Astrocyte of the spinal cord (primary cell): Measurements from ENCODE around the gene AHCYL1.

ENCODE experiments used
- DNase-seq: peaks from one replicate; pipeline ENCODE4 v3.0.0; 2011; ENCODE audit warnings: low read depth, low spot score
- H3K4me3 ChIP-seq: 2 replicates; pipeline ENCODE4 v1.5.1; 2011; ENCODE audit warnings: low read depth, mild to moderate bottlenecking, low read length, moderate library complexity
- in situ Hi-C: cut with HindIII; loops from 2 replicates; pipeline ENCODE4 v1.10.0; 2017; ENCODE audit warnings: low sequenced_read_pairs
- TF ChIP-seq, protein P1 (sequence below): IDR thresholded peaks from 2 replicates; pipeline ENCODE4 v1.5.1; 2012; ENCODE audit warnings: low read depth, mild to moderate bottlenecking, low read length, inconsistent platforms

Gene AHCYL1

DNA sequence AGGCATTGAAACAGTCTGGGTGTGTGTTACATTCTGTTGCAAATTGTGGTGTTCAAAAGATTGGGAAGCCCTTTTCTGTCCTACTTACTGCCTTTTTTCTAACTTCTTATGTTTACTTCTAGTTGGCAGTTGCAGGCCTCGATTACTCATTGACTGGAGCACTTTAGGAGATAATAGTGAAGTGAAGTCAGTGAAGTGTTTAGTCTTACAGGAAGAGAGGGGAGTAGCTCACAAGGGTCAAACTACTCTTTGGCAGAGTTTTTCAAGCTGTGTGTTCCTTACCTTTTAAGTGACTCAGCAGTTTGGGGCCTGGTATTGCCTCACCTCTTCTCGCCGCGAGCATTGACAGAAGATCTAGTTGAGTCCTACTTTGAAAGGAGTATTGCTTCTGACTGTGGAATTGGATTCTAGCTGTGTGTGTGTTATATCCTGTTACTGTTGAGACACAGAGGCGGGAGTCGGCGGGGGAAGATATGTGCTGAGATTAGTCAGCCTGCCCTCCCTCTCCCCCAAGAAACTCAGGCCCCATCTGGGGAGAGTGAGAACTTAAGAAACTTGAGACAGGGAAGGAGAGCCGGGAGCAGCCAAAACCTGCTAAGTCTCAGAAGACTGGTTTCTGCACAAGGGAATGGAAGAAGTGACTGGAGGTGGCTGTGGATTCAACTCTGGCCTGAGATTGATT is 19.3 kb downstream of the AHCYL1 start:
- TF ChIP-seq, protein P1, sequence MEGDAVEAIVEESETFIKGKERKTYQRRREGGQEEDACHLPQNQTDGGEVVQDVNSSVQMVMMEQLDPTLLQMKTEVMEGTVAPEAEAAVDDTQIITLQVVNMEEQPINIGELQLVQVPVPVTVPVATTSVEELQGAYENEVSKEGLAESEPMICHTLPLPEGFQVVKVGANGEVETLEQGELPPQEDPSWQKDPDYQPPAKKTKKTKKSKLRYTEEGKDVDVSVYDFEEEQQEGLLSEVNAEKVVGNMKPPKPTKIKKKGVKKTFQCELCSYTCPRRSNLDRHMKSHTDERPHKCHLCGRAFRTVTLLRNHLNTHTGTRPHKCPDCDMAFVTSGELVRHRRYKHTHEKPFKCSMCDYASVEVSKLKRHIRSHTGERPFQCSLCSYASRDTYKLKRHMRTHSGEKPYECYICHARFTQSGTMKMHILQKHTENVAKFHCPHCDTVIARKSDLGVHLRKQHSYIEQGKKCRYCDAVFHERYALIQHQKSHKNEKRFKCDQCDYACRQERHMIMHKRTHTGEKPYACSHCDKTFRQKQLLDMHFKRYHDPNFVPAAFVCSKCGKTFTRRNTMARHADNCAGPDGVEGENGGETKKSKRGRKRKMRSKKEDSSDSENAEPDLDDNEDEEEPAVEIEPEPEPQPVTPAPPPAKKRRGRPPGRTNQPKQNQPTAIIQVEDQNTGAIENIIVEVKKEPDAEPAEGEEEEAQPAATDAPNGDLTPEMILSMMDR: no peak
- peak; percentile 98 for DNase-seq
- H3K4me3 ChIP-seq: peak overlapping the region; percentile 34
- in situ Hi-C loops: no loop called here

DNA sequence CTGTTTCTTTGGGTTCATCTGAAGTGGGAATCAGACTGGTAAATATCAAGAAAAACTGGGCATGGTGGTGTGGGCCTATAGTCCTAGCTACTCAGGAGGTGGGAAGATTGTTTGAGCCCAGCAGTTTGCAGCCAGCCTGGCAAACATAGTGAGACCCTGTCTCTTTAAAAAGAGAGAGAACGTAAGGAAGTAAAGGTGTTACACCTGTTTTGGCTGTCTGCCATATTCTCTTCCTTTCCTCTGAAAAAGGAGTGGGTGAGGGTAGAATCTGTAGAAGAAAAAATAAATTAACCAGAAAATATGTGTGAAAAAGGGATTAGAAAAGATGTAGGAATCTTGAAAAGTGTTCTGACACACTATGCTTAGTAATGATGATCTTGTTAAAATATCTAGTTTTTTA is 20.0 kb downstream of the AHCYL1 start:
- H3K4me3 ChIP-seq: peak overlapping the region; percentile 34
- in situ Hi-C loops: no loop called here
- TF ChIP-seq, protein P1: no peak
- no peak for DNase-seq

GRCh38 chr1:110005971-110006370 is 21.4 kb downstream of the AHCYL1 start:
- no peak overlapping the region for H3K4me3 ChIP-seq
- in situ Hi-C loops: no loop called here
- TF ChIP-seq, protein P1: no peak
- peak; percentile 36 for DNase-seq

- H3K4me3 ChIP-seq: no peak overlapping the region
- TF ChIP-seq, protein P1: no peak
- in situ Hi-C loops: no loop called here
Observed at GRCh38 chr1:110006516-110006915, 22.0 kb downstream of the AHCYL1 start.

DNA sequence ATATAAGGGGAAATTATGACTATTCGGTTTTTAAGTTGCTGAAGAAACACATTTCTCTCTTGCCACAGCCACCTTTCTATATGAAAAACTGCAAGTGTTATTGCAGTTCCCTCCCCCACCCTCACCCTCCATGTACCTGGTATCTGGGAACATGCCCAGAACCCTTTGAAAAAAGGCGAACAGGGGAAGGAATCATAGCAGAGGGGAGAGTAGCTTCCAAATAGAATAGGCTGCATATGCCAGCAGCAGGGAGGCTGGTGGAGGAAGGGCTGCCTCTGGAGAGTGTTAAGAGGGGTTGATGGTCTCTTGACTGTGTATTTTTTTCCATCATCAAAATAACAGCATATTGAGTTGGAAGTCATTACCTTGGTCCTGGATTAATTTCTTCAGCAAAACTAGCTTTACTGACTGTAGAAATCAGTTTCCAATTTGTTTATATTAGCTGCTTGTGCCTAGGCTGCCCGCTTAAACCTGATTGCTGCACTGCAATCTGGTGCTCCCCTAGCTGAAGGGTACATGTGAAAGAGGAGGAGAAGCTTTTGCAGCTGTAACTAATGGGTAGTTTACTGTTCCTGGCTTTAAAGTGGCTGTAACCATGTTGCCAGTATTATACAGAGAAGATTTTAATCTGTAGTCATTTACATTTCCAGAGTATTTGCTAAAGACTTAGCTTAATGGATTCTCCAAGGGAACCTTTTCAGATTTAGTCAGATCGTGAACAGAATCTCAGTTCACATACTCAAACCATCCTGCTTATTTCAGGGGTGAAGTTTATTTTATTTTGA is 22.7 kb downstream of the AHCYL1 start:
- in situ Hi-C loops: no loop called here
- TF ChIP-seq, protein P1: no peak
- DNase-seq: no peak
- H3K4me3 ChIP-seq: no peak overlapping the region

More at GRCh38 chr1:110006516-110006915, 22.0 kb downstream of the AHCYL1 start:
- no peak for DNase-seq

DNA sequence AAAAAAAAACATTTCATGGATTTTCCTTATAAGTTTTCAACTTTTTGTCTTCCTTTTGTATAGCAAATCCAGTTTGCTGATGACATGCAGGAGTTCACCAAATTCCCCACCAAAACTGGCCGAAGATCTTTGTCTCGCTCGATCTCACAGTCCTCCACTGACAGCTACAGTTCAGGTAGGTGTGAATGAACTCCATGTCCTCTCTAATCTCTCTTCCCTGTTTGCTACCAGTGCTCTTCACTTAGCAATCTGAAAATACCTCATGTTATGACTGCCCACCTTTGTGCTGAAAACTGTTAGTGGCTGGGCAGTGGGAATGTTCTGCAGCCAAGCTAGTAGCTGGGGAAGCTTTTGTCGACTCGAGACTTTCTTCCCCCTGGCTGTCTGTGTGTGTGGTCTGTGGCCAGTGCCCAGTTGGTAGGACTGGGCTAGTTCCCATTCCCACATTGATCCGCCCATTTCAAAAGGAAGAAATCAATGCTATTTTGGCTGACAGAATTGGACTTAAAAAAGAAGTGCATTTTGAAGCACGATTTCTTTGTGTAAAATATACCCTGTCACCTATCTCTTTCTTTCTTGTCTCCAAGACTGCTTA is 24.5 kb downstream of the AHCYL1 start:
- no peak for DNase-seq
- in situ Hi-C loops: no loop called here
- H3K4me3 ChIP-seq: no peak overlapping the region
- TF ChIP-seq, protein P1: no peak
